AG10803 (cell line): Measurements from ENCODE around the gene FXYD5.
A peak's percentile ranks its signal among the peaks of the same experiment; 100 is the strongest.

ENCODE experiments used
- DNase-seq: peaks from one replicate; pipeline ENCODE4 v3.0.0; 2010; ENCODE audit warnings: low read depth
- H3K4me3 ChIP-seq: 2 replicates; pipeline ENCODE4 v1.5.1; 2011; ENCODE audit warnings: mild to moderate bottlenecking, low read length, control low read depth
- CTCF ChIP-seq: conservative IDR thresholded peaks from 2 replicates; pipeline ENCODE4 v1.5.1; 2011; ENCODE audit warnings: mild to moderate bottlenecking, low read length, control low read depth, inconsistent platforms

FXYD5 gene

GRCh38 chr19:35153701-35154524, 622 bp upstream of the FXYD5 start:
- peak; percentile 33 for DNase-seq
- TF ChIP-seq CTCF: peak; percentile 63
- H3K4me3 ChIP-seq: peak overlapping the region; percentile 89

GRCh38 chr19:35155441-35155840, 906 bp downstream of the FXYD5 start:
- DNase-seq: no peak
- peak overlapping the region; percentile 89 for H3K4me3 ChIP-seq
- no peak for TF ChIP-seq CTCF

DNA sequence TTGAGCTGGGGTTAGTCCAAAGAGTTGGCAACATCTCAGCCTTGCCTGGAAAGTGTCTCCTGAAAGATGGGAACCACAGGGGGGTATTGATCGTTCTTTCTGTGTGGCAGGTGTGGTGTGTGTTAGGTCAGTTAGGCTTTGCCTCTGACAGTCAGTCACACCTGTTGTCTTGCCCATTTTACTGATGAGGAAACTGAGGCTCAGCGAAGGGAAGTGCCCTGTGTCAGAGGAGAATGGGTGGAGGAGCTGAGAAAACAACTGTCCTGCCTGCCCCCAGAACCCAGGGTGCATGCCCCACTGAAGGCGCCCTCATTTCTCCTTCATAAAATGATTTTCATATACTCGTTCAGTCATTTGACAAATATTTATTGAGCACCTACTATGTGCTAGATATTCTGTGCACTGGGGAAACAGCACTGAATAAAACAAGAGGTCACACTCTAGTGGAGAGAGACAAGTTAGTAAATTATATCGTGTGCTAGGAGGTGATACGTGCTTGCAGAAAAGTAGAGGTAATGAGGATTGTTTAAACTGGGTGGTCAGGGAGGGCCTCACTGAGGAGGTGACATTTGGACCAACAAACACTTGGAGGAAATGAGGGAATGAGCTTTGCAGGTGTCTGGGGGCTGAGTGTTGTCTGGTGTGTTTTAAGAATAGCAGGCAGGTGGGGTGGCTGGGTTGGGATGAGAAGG, 1.6 kb downstream of the FXYD5 start:
- peak overlapping the region; percentile 89 for H3K4me3 ChIP-seq
- no peak for TF ChIP-seq CTCF
- DNase-seq: no peak

DNA sequence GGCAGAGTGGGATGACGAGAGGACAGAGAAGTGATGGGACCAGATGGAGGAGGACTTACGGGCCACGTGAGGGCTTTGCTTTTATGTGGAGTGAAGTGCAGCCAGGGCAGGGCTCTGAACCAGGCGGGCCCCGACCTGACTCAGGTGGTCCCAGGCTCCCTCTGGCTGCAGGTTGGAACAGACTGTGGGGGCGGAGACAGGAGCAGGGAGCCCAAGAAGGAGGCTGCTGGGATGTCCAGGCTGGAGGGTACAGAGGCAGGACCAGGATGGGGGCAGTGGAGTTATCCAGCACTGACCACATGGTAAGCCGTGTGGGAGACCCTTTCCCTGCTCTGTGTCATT, 2.1 kb downstream of the FXYD5 start:
- H3K4me3 ChIP-seq: no peak overlapping the region
- no peak for TF ChIP-seq CTCF
- DNase-seq: no peak

DNA sequence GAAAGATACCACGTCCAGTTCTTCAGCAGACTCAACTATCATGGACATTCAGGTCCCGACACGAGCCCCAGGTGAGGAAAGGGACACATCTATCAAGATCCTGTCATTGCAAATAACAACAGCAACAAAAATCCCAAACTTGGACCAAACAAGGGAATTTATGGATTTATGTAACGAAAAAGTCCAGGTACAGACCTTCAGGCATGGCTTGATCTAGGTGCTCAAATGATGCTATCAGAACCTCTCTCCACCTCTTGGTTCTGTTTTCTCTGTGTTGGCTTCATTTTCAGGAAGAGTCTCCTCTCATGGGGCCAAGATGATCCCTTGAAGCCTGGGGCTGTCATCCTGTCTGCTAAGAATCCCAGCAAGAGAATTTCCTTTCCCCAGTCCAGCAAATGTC, 2.9 kb downstream of the FXYD5 start:
- H3K4me3 ChIP-seq: no peak overlapping the region
- TF ChIP-seq CTCF: no peak
- DNase-seq: no peak

- no peak for TF ChIP-seq CTCF
- H3K4me3 ChIP-seq: no peak overlapping the region
- DNase-seq: no peak
Measured at GRCh38 chr19:35159606-35160005, 5.1 kb downstream of the FXYD5 start.
